Colonic mucosa (tissue), 4 donors: ENCODE results near the gene ZC3H4. TPM values are rescaled to one million over a fixed set of nuclear protein-coding genes. Genes with fewer than 3 reads are reported as not detected.
"Not testable (repeated sequence)": the region's sequence is repeated elsewhere in the genome, so short reads cannot be mapped to it uniquely, and the experiment has no call there.

Experiments used
- DNase-seq: peaks from one replicate; pipeline ENCODE4 v3.0.0-alpha.2; 2020
- H3K27ac ChIP-seq: fragments of 200-600 bp; one replicate; pipeline ENCODE4 v1.8.0; 2021
- H3K27me3 ChIP-seq: fragments of 200-600 bp; one replicate; pipeline ENCODE4 v1.8.0; 2021
- H3K36me3 ChIP-seq: fragments of 200-600 bp; one replicate; pipeline ENCODE4 v1.8.0; 2021
- H3K4me1 ChIP-seq: fragments of 200-600 bp; one replicate; pipeline ENCODE4 v1.8.0; 2021; ENCODE audit warnings: mild to moderate bottlenecking
- H3K4me3 ChIP-seq: fragments of 200-600 bp; one replicate; pipeline ENCODE4 v1.8.0; 2021
- H3K9ac ChIP-seq, 2 donors: one replicate each; pipeline ENCODE4 v1.7.0; 2013; ENCODE audit warnings: control low read depth in 2 of 2, low read depth in 2 of 2, low read length in 2 of 2
- H3K9me3 ChIP-seq: fragments of 200-600 bp; one replicate; pipeline ENCODE4 v1.8.0; 2021
- intact Hi-C: fragments of 100-400 bp; cut with DNase I; formaldehyde crosslinking; loops from one replicate; pipeline ENCODE4 v1.14.1; 2022
- total RNA-seq, 2 donors: library from RNA; stranded (reverse); fragmentation: NEBNext Ultra II Directional in 1 of 2; extraction: Animal tissue kit (Norgen Biotek cat#: 25700) in 1 of 2; gene quantifications; one replicate each; pipeline ENCODE4 v1.2.1, GENCODE V29; 2021
- TF ChIP-seq, protein P1 (sequence below): fragments of 200-600 bp; IDR thresholded peaks from one replicate; pipeline ENCODE4 v1.8.0; 2022; ENCODE audit warnings: antibody characterized with exemption, mild to moderate bottlenecking
- donor health status: healthy.
- donor health status: DM: no; HTN: no; CAD: no.
- donor health status: DM: no; HTN: no; CAD: no.

The ZC3H4 gene
- total RNA-seq, 2 donors from 2014 or later = 27.2 to 62.2 TPM

DNA sequence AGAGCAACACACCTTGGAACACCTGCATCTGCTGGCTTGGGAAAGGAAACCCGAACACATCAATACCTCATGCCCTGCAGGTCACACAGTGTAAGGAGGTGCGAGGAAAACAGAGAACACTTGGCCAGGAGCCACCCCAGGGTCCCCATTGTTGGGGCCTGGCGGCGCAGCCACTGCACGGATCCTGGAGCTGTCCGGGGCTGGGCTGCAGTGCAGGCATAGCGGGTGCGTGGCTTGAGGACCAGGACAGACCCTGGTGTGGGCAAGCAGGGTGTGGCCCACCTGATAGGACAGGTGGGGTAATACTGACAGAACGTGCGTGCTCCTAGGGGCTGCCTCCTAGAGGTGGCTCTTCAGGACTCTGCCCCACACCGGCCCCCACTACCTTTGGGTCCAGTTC, 48.3 kb downstream of the ZC3H4 start:
- TF ChIP-seq, protein P1, sequence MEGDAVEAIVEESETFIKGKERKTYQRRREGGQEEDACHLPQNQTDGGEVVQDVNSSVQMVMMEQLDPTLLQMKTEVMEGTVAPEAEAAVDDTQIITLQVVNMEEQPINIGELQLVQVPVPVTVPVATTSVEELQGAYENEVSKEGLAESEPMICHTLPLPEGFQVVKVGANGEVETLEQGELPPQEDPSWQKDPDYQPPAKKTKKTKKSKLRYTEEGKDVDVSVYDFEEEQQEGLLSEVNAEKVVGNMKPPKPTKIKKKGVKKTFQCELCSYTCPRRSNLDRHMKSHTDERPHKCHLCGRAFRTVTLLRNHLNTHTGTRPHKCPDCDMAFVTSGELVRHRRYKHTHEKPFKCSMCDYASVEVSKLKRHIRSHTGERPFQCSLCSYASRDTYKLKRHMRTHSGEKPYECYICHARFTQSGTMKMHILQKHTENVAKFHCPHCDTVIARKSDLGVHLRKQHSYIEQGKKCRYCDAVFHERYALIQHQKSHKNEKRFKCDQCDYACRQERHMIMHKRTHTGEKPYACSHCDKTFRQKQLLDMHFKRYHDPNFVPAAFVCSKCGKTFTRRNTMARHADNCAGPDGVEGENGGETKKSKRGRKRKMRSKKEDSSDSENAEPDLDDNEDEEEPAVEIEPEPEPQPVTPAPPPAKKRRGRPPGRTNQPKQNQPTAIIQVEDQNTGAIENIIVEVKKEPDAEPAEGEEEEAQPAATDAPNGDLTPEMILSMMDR = no peak
- no peak overlapping the region for H3K27ac ChIP-seq
- H3K4me3 ChIP-seq = no peak overlapping the region
- no peak overlapping the region for H3K9ac ChIP-seq
- intact Hi-C loops = no loop called here
- no peaks in the 10 kb centered on the region for H3K27me3 ChIP-seq
- H3K9me3 ChIP-seq = no peaks in the 10 kb centered on the region
- no peaks in the 10 kb centered on the region for H3K4me1 ChIP-seq
- peaks cover 13% of the 10 kb centered on the region for H3K36me3 ChIP-seq
- no peak for DNase-seq

DNA sequence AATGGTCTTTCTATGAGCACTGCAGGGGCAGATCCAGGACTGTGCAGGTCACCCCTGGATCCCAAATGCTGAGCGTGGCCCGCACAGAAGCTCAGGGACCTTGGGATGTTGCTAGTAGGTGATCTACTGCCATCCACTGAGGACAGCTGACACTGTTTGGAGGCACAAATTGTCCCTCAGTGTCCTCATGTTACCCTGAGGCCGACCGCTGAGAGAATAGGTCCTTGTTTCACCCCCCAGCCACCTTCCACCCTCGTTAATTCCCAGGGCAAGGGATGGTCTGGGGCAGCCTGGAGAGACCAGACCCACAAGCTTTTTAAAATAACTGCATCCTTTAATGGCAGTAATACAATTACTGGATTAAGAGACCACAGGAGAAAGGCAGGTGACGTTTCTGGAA, 49.7 kb downstream of the ZC3H4 start:
- no peaks in the 10 kb centered on the region for H3K9me3 ChIP-seq
- intact Hi-C loops = no loop called here
- H3K27ac ChIP-seq = no peak overlapping the region
- H3K36me3 ChIP-seq = peaks cover 13% of the 10 kb centered on the region
- TF ChIP-seq, protein P1 = no peak
- H3K9ac ChIP-seq = no peak overlapping the region
- no peak for DNase-seq
- H3K4me3 ChIP-seq = no peak overlapping the region
- H3K4me1 ChIP-seq = no peaks in the 10 kb centered on the region
- no peaks in the 10 kb centered on the region for H3K27me3 ChIP-seq

DNA sequence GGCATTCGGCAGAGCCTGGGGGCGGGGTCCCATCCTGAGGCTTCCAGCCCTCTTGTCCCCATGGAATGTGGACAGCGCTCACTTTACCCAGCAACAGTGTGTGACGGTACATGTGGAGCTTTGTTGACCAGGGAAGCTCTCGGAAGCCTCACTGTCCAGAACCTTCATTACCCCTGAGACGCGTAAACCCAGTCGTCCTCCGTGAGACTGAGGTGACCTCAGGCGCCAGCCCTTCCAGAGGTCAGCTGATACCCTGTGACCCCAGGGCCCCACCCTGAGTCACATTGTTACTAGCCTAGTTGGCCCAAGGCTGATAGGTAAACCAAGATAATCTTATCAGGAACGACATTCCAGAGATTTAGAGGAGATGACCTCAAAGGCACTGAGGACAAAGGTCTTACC, 55.0 kb downstream of the ZC3H4 start:
- intact Hi-C loops = no loop called here
- TF ChIP-seq, protein P1 = no peak
- no peaks in the 10 kb centered on the region for H3K36me3 ChIP-seq
- DNase-seq = no peak
- no peak overlapping the region for H3K9ac ChIP-seq
- no peaks in the 10 kb centered on the region for H3K9me3 ChIP-seq
- no peak overlapping the region for H3K27ac ChIP-seq
- H3K4me1 ChIP-seq = no peaks in the 10 kb centered on the region
- no peaks in the 10 kb centered on the region for H3K27me3 ChIP-seq
- no peak overlapping the region for H3K4me3 ChIP-seq

DNA sequence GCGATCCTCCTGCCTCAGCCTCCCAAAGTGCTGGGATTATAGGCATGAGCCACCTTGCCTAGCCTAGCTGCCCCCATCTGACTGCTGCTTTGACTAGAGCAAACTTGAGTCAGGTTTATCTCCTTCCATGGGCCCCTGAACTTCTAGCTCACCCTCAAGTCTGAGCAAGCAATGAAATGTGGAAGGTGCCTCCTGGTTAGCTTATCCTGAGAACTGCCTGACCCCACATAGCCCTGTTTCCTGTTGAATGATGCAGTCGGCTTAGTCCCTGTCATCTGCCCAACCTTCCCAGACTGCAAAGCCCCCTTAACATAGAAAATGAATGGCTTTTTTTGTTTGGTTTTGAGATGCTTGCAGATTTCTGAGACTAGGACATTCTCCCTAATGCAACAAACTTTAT, 56.2 kb downstream of the ZC3H4 start:
- no peak overlapping the region for H3K27ac ChIP-seq
- H3K36me3 ChIP-seq = no peaks in the 10 kb centered on the region
- H3K27me3 ChIP-seq = no peaks in the 10 kb centered on the region
- TF ChIP-seq, protein P1 = no peak
- no peaks in the 10 kb centered on the region for H3K4me1 ChIP-seq
- H3K4me3 ChIP-seq = no peak overlapping the region
- no peak overlapping the region for H3K9ac ChIP-seq
- DNase-seq = no peak
- H3K9me3 ChIP-seq = no peaks in the 10 kb centered on the region
- intact Hi-C loops = no loop called here

DNA sequence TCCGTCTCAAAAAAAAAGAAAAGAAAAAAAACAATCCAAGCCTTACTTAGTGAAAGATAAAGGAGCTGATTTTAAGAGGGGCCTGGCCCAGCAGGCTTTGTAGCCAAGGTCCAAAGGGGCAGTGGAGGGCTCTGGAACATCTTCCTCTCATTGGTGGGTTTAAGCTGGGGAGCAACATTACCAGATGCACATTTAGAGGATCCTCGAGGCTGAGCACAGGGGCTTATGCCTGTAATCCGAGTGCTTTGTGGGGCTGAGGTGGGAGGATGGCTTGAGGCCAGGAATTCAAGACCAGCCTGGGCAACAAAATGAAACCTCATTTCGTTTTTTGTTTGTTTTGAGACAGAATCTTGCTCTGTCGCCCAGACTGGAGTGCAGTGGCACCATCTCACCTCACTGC, 57.2 kb downstream of the ZC3H4 start:
- TF ChIP-seq, protein P1 = no peak
- Histone ChIP-seq H3K4me1 (no peaks in the 10 kb centered on the region), H3K27ac (no peak overlapping the region), H3K9me3 (no peaks in the 10 kb centered on the region), H3K27me3 (no peaks in the 10 kb centered on the region), H3K36me3 (no peaks in the 10 kb centered on the region), H3K9ac (no peak overlapping the region), H3K4me3 (no peak overlapping the region)
- intact Hi-C loops = no loop called here
- DNase-seq = no peak

DNA sequence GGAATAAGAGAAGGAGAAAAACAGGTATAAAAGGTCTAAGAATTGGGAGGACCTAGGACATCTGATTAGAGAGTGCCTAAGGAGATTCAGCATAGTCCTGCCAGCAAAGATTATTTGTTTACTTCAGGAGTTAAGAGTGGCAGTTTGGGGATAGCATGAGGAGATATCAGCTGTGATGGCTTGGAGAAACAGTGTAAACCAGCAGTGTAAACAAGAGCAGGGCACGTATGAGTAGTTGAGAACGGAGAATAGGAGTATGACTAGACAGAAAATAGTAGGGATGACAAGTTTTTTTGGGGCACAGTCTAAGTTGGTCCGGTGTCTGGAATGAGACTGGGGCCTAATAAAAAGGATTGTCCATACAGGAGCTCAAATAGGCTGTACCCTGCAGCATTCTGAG, 63.0 kb downstream of the ZC3H4 start:
- intact Hi-C loops, H3K9ac ChIP-seq: not testable (repeated sequence)

More for the DNA sequence above, 63.0 kb downstream of the ZC3H4 start:
- H3K9me3 ChIP-seq, H3K27me3 ChIP-seq, H3K27ac ChIP-seq, DNase-seq, H3K4me3 ChIP-seq, H3K36me3 ChIP-seq, H3K4me1 ChIP-seq: not testable (repeated sequence)
